AG09319 (cell line): Measurements from ENCODE around the gene PGM1.

Experiments used
- DNase-seq: peaks from one replicate; pipeline ENCODE4 v3.0.0-alpha.2; 2010; ENCODE audit warnings: low read depth; ENCODE audit errors: extremely low read depth
- TF ChIP-seq, protein P1 (sequence below): IDR thresholded peaks from 2 replicates; pipeline ENCODE4 v1.5.1; 2011; ENCODE audit warnings: low read depth, mild to moderate bottlenecking, inconsistent platforms, low read length, moderate library complexity

Gene PGM1

GRCh38 chr1:63622849-63623566 is 29.8 kb downstream of the PGM1 start:
- TF ChIP-seq, protein P1, sequence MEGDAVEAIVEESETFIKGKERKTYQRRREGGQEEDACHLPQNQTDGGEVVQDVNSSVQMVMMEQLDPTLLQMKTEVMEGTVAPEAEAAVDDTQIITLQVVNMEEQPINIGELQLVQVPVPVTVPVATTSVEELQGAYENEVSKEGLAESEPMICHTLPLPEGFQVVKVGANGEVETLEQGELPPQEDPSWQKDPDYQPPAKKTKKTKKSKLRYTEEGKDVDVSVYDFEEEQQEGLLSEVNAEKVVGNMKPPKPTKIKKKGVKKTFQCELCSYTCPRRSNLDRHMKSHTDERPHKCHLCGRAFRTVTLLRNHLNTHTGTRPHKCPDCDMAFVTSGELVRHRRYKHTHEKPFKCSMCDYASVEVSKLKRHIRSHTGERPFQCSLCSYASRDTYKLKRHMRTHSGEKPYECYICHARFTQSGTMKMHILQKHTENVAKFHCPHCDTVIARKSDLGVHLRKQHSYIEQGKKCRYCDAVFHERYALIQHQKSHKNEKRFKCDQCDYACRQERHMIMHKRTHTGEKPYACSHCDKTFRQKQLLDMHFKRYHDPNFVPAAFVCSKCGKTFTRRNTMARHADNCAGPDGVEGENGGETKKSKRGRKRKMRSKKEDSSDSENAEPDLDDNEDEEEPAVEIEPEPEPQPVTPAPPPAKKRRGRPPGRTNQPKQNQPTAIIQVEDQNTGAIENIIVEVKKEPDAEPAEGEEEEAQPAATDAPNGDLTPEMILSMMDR: no peak

DNA sequence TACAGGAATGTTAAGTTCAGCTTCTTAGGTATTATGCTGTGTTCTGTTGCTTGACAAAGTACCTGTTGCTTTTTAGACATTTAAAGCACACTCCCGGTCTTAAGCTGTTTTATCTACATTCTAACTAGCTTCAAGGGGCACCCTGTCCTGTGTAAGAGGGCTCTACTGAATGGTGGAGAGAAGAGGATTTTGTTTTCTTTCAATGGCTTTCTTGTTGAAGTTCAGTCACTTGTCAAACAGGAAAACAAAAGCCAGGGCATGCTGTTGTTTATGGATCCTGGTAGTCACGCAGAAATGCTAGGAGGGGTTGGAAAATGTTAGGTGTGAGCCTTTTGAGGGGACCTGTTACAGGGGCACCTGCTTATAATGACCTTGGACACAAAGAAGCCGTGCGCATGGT is 30.7 kb downstream of the PGM1 start:
- TF ChIP-seq, protein P1: no peak
- DNase-seq: no peak

More at GRCh38 chr1:63622849-63623566, 29.8 kb downstream of the PGM1 start:
- DNase-seq: no peak

DNA sequence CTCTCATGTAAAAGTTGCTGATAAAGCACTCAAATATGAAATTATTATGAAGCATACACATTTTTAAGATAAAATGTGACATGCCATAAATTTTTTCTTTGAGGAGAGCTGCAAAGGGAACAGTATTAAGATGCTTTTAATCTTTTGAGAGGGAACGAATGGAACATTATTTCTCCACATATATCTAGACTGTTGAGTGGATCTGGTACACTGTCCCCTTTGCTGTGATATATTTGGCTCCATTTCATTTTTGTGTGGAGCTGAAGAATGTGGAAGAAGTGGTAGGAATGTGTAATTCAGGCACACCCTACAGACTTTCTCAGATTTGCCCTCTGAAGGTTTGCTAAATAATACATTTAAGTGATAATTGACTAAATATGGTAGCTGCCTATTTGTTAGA is 31.7 kb downstream of the PGM1 start:
- no peak for DNase-seq
- TF ChIP-seq, protein P1: peak; percentile 14

DNA sequence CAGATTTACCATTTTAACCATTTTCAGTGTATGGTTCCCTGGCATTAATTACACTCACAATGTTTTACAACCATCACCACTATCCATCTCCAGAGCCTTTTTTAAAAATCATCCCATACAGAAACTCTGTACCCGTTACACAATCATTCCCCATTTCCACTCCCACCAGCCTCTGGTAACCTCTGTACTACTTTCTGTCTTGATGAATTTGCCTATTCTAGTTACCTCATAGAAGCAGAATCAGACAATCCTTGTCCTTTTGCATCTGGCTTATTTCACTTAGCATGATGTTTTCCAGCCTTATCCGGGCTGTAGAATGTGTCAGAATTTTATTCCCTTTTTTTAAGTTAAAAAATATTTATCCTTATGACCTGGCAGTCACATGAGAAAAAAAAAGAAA is 33.0 kb downstream of the PGM1 start:
- TF ChIP-seq, protein P1: no peak
- no peak for DNase-seq

- TF ChIP-seq, protein P1: no peak
- no peak for DNase-seq
These were observed 35.4 kb downstream of the PGM1 start for GRCh38 chr1:63628607-63629006.

DNA sequence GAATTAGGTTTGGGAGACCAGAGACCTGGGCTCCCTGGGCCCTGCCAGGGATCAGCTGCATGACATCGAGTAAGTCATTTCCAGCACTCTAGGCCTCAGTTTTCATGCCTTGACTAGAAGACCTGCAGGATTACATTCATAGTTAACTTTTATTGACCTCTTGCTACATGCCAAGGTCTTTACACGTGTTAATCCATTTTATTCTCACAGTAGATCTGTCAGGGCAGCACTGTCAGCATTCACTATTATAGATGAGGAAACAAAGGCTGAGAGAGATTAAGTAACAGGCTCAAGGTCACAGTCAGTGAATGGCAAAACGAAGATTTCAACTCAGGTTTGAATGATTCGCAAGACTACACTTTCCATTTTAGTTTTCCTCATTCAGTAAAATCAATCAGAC is 37.0 kb downstream of the PGM1 start:
- TF ChIP-seq, protein P1: no peak
- no peak for DNase-seq

DNA sequence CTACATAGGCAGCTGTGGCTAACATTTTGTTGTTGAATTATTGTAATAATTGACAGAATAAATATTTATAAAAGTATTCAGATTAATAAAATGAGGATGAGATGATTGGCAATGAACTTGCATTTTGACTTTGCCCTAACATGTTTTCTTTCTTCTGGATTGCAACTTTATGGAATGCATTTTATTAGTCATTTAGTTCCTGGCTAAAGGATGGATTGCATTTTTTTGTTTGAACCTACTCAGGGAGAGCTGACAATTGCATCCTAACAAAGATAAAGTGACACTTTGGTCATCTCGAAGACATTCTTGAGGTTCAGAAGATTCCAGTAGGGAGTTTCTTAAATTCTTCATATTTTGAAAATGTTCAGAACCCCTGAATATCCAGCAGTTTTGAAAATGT is 37.5 kb downstream of the PGM1 start:
- no peak for DNase-seq
- TF ChIP-seq, protein P1: no peak
